MG63 (cell line): ENCODE measurements around the gene TTC14. TPM values are rescaled to one million over a fixed set of nuclear protein-coding genes. Genes with fewer than 3 reads are reported as not detected.
"Not testable (repeated sequence)": the region's sequence is repeated elsewhere in the genome, so short reads cannot be mapped to it uniquely, and the experiment has no call there.

Experiments
- DNase-seq: peaks from one replicate; pipeline ENCODE4 v3.0.0-alpha.2; 2020
- H3K27me3 ChIP-seq: fragments of 250-450 bp; sonication (Bioruptor Pico); 2 replicates; pipeline ENCODE4 v1.5.1; 2020; ENCODE audit warnings: mild to moderate bottlenecking, moderate library complexity
- H3K36me3 ChIP-seq: fragments of 250-450 bp; sonication (Bioruptor Pico); 2 replicates; pipeline ENCODE4 v1.5.1; 2020; ENCODE audit warnings: mild to moderate bottlenecking, moderate library complexity
- H3K4me3 ChIP-seq: fragments of 250-450 bp; sonication (Bioruptor Pico); 2 replicates; pipeline ENCODE4 v1.5.1; 2020; ENCODE audit warnings: mild to moderate bottlenecking, moderate library complexity
- H3K9me3 ChIP-seq: fragments of 250-450 bp; sonication (Bioruptor Pico); 2 replicates; pipeline ENCODE4 v1.5.1; 2020; ENCODE audit warnings: mild to moderate bottlenecking, moderate library complexity
- total RNA-seq: library from RNA; depleted of rRNA; stranded (reverse); fragments of >200 nt; shearing (Covaris generic); gene quantifications from 2 replicates; pipeline ENCODE4 v1.2.3, GENCODE V29; 2014; ENCODE audit warnings: low replicate concordance; rRNA removed

Gene TTC14
- total RNA-seq, 1 experiment from 2014 or later: 51.0 TPM

DNA sequence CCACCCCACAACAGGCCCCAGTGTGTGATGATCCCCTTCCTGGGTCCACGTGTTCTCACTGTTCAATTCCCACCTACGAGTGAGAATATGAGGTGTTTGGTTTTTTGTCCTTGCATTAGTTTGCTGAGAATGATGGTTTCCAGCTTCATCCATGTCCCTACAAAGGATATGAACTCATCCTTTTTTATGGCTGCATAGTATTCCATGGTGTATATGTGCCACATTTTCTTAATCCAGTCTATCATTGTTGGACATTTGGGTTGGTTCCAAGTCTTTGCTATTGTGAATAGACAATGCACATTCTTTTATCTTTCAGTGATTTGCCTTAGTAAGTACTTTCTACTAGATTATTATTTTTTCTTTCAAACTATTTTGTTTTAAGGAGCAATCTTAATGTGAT, 16.6 kb downstream of the TTC14 start:
- not testable (repeated sequence) for H3K36me3 ChIP-seq, H3K4me3 ChIP-seq, DNase-seq

GRCh38 chr3:180619723-180620122, 17.8 kb downstream of the TTC14 start:
- Histone ChIP-seq H3K36me3 (no peaks in the 10 kb centered on the region; the same call in 1 of the 2 replicates), H3K4me3 (no peak overlapping the region), H3K9me3 (no peaks in the 10 kb centered on the region; the same call in 1 of the 2 replicates), H3K27me3 (no peaks in the 10 kb centered on the region)
- no peak for DNase-seq

More for the DNA sequence above, 16.6 kb downstream of the TTC14 start:
- H3K27me3 ChIP-seq, H3K9me3 ChIP-seq: not testable (repeated sequence)

- DNase-seq: no peak
- Histone ChIP-seq H3K9me3 (no peaks in the 10 kb centered on the region; the same call in 1 of the 2 replicates), H3K36me3 (no peaks in the 10 kb centered on the region), H3K27me3 (no peaks in the 10 kb centered on the region), H3K4me3 (no peak overlapping the region)
Observed at GRCh38 chr3:180624714-180625113, 22.8 kb downstream of the TTC14 start.

DNA sequence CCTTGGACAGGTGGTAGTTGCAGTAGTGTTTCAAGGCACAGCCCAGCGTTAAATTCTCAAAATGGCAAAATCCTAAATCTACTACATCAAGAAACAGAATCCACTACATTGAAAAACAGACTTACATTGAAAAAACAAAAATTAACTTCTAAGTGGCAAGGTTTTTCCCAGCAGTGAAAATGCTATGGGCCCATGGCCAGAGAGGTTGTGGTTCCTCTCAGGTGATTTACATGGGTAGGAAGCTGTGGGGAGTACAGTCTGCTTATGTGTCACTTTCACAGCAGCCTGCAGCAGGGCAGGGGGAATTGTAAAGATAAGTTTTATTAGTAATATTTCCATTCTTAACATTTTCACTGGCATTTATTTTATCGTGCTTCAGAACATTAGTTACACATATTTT, 24.9 kb downstream of the TTC14 start:
- DNase-seq: no peak
- no peaks in the 10 kb centered on the region for H3K36me3 ChIP-seq
- H3K4me3 ChIP-seq: no peak overlapping the region
- H3K27me3 ChIP-seq: no peaks in the 10 kb centered on the region
- no peaks in the 10 kb centered on the region; the same call in 1 of the 2 replicates for H3K9me3 ChIP-seq

DNA sequence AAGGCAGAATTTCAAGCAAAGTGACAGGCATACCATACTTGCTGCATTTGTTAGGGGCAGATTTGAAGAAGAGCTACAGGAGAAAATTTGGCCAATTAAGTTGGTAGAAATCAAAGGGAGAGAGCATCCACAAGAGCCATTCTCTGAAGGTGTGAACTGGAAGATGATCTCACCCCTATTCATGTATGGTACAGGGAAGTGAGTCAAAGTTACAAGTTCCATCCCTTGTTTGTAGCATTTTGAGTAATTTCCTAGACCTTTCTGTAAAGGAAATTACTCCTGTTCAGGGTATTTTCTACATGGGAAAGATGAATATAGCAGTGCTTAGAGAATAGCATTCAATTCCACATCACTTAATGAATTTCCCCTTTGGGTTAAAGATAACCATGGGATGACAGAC, 28.4 kb downstream of the TTC14 start:
- H3K36me3 ChIP-seq: no peaks in the 10 kb centered on the region
- H3K4me3 ChIP-seq: no peak overlapping the region
- DNase-seq: no peak
- no peaks in the 10 kb centered on the region for H3K9me3 ChIP-seq
- no peaks in the 10 kb centered on the region for H3K27me3 ChIP-seq

- DNase-seq: no peak
- no peaks in the 10 kb centered on the region for H3K36me3 ChIP-seq
- no peak overlapping the region for H3K4me3 ChIP-seq
- no peaks in the 10 kb centered on the region for H3K9me3 ChIP-seq
- H3K27me3 ChIP-seq: no peaks in the 10 kb centered on the region
Observed at GRCh38 chr3:180631317-180631716, 29.4 kb downstream of the TTC14 start.

DNA sequence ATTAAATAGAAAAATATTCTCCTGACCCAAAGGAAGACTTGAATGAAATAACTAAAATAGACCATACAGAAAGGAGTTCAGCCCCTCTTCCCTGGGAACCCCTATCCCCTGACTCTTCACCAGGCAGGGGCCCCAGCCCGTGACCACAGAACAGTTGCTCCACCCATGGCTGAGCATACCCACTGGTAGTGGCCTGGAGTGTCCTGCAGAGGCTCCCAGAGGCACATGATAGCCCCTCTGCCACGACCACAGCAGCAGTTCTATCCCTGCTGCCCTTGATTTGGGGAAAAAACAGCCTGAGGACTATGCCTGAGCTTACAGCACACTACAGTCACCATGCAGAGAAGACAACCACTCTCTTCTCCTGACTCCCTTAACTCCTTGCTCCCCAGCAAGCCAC, 31.8 kb downstream of the TTC14 start:
- Histone ChIP-seq H3K27me3 (peaks cover 7% of the 10 kb centered on the region), H3K9me3 (no peaks in the 10 kb centered on the region), H3K4me3 (no peak overlapping the region), H3K36me3 (no peaks in the 10 kb centered on the region)
- no peak for DNase-seq

DNA sequence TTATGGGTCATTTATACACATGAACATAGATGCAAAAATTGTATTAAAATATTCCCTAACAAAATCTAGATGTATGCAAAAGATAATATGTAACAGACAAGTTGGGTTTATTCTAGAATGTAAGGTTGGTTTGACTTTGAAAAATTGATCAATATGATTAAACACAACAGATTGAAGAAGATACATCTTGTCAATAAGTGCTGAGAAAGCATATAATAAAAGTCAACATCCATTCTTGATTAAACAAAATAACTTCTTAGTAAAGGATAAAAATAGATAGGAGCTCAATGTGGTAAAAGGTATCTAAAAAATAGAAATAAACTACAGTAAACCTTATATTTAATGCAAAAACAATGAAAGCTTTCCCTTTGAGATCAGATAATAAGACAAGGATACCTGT, 39.0 kb downstream of the TTC14 start:
- Histone ChIP-seq H3K36me3 (no peaks in the 10 kb centered on the region), H3K4me3 (no peak overlapping the region), H3K27me3 (peaks cover 11% of the 10 kb centered on the region), H3K9me3 (no peaks in the 10 kb centered on the region)
- no peak for DNase-seq

DNA sequence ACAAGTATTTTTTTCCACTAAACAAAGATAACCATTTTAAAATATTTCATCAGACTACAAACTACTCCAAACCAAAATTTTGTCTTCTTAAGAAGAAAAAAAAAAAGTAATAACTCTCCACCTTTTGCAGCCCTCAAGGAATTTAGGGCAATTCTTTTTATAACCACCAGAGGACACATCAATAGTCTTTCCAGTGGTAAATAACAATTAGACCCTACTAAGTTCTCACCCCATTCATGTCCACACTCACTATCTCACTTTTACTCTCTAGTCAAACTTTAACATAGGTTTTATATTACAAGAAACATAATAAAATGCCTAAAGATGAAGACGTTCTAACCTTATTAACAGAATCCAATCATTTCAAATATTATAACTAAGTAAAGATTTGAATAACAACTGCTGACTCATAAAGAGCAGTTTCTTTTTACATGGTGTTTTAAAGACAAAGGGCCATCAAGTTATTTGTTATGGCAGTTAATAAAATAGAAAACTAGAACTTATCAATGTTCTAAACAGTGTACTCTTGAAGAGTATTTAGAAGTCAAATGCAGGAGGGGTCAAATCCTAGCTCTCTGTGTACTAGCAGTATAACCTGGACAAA, 44.3 kb downstream of the TTC14 start:
- H3K9me3 ChIP-seq: no peaks in the 10 kb centered on the region
- DNase-seq: no peak
- peaks cover 14% of the 10 kb centered on the region for H3K27me3 ChIP-seq
- H3K4me3 ChIP-seq: no peak overlapping the region
- no peaks in the 10 kb centered on the region for H3K36me3 ChIP-seq

- Histone ChIP-seq H3K36me3 (no peaks in the 10 kb centered on the region), H3K27me3 (peaks cover 7% of the 10 kb centered on the region), H3K9me3 (no peaks in the 10 kb centered on the region), H3K4me3 (peak overlapping the region; percentile 29)
- no peak for DNase-seq
Observed at GRCh38 chr3:180656406-180656805, 54.4 kb downstream of the TTC14 start.

- H3K36me3 ChIP-seq: no peaks in the 10 kb centered on the region
- peaks cover 9% of the 10 kb centered on the region for H3K27me3 ChIP-seq
- H3K9me3 ChIP-seq: no peaks in the 10 kb centered on the region
- H3K4me3 ChIP-seq: peak overlapping the region; percentile 29
- DNase-seq: no peak
Observed at GRCh38 chr3:180657094-180657493, 55.1 kb downstream of the TTC14 start.

Other genes with a start within 250 kb of the TTC14 start
- not detected in 2 replicates for gene CCDC39, start 77.3 kb downstream of the TTC14 start, total RNA-seq